GM21526 (cell line): Measurements from ENCODE around the gene SELENOH.
"Not testable (repeated sequence)": the region's sequence is repeated elsewhere in the genome, so short reads cannot be mapped to it uniquely, and the experiment has no call there.

Source experiments
- ATAC-seq: cut with Tn5 transposase; IDR thresholded peaks from one replicate; pipeline ENCODE4 v1.9.1; 2021; ENCODE audit warnings: moderate library complexity; ENCODE audit not compliant: unreplicated experiment, low FRiP score

Gene SELENOH, protein sequence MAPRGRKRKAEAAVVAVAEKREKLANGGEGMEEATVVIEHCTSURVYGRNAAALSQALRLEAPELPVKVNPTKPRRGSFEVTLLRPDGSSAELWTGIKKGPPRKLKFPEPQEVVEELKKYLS

DNA sequence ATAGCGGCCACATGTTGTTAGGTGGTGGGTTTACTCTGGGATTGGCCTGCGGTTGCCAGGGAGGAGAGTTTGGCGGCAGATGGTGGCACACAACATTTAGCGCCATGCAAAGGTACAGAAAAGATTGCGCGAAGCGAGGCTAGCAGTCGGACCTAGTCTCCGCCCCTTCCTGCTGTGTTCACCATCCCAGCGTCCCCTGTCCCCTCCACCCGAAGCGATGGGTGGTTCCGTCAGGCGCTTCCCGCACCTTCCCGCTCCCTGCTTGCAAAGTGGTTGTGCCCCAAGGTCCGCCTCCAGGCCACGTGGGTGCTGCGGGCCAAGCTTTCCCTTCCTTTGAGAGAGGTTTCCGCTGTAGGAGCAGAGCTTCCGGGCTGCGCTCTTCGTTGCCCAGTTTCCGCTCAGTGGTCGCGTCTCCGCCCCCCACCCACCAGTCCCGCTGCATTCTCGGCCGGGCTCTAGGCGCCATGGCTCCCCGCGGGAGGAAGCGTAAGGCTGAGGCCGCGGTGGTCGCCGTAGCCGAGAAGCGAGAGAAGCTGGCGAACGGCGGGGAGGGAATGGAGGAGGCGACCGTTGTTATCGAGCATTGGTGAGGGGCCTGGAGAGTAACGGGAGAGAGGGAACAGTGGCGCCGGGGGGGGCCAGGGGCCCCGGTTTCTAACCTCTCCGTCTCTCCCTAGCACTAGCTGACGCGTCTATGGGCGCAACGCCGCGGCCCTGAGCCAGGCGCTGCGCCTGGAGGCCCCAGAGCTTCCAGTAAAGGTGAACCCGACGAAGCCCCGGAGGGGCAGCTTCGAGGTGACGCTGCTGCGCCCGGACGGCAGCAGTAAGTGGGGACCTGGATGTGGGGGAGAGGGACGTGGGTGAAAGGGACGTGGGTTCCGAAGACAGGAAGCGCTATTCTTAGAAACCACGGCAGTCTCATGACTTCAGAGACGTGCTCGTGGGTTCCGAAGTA is at the start of gene SELENOH:
Gene SELENOH, plus strand, starts transcription at position 360 of the 955 bp plus-strand sequence. Its CDS starts 105 bp downstream, at position 465.
- peak; percentile 86 for ATAC-seq

DNA sequence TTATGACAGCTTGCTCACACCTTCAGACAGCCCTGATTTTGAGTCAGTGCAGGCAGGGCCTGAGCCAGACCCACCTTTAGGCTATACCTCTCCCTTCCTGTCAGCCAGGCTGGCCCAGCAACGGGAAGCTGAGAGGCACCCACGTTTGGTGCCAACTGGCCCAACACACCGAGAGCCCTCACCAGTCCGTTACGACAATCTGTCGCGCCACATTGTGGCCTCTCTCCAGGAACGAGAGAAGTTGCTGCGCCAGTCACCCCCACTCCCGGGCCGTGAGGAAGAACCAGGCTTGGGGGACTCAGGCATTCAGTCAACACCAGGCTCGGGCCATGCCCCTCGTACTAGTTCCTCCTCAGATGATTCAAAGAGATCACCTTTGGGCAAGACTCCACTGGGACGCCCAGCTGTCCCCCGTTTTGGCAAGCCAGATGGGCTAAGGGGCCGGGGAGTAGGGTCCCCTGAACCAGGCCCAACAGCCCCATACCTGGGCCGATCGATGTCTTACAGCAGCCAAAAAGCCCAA is 42.4 kb upstream of the SELENOH start:
- no peak for ATAC-seq

DNA sequence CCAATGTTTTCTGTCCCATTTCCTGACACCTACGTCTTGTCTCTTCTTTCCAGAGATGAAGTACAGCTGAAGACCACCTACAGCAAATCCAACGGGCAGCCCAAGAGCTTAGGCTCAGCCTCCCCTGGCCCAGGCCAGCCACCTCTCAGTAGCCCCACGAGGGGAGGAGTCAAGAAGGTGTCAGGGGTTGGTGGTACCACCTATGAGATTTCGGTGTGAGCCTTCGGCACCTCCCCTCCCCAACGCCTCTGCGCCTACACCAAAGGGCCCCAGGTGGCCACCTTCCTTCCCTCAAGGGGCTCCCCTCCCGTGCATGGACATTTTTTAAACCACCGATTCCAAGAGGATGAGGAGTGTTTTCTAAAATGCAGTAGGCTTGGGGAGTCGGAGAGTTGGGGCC is 41.5 kb upstream of the SELENOH start:
- no peak for ATAC-seq

DNA sequence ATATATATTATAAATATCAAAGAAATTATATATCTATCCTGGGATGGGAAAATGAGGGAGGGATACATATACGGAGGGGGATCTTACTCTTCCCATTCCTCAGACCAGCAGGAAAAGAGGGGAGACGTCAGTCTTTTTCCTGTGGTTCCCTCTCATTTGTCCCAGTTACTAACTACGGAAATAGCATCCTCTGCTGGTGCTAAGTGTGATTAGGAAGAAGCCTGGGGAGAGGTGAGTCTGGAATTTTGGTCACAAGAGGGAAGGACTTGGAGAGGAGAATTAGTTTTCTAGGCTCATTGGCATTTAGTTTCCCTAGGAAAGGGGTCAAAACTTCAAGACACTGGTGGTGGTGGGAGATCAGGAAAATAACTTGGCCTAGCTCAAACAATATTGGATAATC is 40.9 kb upstream of the SELENOH start:
- ATAC-seq = no peak

DNA sequence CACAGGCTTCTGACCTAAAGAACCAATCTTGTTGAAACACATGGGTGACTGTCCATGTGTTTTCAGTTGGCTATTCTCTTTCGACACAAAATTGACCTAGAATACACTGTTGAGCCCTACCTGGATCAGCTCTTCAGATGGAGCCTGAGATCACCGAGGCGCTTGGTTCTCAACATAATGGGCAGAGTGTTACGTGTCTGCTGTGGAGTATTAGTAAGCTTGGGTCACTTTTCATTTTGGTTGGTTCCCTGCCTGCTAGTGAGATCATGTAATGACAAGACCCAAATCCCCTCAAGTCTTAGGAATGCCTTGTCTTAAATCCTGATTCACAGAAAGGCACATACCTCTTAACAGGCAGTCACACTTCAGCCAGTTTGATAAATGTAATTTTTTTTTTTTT is 38.0 kb upstream of the SELENOH start:
- no peak for ATAC-seq

DNA sequence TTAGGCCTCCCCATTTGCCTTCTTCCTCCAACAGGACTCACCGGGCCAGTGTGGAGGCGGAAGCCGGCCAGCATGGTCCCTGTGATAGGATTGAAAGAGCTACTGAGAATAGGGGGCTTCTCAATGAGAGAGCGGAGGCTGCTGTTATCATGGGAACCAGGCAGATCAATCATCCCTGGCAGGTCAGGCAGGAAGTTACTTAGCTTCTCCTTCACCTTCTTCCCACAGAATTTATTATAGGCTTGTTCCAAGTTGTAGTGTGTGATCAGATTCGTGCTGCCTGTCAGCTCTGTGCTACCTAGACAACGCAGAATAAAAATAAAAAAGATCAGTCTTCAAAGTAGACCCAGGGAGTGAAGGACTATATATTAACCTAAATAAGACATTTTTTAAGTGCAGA is 36.4 kb upstream of the SELENOH start:
- no peak for ATAC-seq

DNA sequence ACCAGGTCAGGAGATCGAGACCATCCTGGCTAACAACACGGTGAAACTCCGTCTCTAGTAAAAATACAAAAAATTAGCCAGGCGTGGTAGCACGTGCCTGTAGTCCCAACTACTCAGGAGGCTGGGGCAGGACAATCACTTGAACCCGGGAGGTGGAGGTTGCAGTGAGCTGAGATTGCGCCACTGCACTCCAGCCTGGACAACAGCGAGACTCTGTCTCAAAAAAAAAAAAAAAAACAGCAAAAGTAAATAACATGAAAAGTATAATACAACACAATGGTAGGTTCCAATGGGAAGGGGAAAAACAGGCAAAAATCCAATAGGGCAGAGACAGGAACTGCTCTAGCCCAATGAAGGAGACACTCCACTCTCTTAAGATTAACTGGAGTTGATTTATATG is 35.9 kb upstream of the SELENOH start:
- ATAC-seq = not testable (repeated sequence)

DNA sequence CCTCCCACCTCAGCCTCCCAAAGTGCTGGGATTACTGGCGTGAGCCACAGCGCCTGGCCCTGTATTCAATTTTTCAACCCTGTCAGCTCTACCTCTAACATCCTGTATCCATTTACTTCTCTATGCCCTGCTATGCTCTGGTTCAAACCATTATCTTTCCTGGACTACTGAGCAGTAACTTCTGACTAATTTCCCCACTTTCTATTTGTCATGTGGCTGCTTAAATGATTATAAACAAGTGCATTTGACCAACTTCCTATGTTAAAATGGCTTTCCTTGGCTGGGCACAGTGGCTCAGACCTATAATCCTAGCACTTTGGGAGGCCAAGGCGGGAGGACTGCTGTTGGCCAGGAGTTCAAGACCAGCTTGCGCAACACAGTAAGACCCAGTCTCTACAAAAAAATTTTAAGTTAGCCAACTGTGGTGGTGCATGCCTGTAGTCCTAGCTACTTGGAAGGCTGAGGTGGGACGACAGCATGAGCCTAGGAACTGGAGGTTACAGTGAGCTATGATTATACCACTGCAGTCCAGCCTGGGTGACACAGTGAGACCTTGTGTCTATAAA is 31.4 kb upstream of the SELENOH start:
- no peak for ATAC-seq

DNA sequence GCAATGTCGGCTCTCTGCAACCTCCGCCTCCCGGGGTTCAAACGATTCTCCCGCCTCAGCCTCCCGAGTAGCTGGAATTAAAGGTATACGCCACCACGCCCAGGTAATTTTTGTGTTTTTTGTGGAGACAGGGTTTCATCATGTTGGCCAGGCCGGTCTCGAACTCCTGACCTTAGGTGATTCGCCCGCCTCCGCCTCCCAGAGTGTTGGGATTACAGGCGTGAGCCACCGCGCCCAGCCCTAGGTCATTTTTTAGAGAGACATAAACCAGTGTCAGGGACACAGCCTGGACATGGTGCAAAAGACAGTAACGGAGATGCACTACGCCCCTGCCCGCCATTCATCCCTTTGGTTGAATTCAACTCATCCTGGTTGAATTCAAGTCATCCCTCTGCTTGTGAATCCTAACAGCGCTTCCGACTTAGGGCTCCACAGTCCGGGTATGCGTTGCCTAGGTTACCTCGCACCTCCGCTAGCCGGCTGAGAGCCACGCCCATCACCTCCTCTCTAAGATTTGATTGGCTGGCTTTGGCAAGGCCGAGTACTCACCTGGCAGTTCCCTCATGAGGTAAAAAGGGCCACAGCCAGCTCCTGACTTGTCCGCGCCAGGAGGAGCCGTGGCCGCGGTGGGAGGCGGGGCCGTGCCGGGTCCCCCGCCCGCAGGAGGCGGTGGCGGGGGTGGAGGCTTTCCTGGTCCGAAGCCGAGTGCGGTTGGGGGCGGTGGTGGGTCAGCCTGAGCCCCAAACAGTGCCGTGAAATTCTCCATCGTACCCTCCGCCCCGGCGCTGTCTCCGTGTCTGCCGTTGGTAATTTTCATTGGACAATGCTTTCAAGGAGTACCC is 29.7 kb upstream of the SELENOH start, which contains the start of gene MED19:
Gene MED19, minus strand, starts transcription at position 802 of the 842 bp plus-strand sequence. Its CDS starts 36 bp downstream, at position 766.
- peak; percentile 47 for ATAC-seq

DNA sequence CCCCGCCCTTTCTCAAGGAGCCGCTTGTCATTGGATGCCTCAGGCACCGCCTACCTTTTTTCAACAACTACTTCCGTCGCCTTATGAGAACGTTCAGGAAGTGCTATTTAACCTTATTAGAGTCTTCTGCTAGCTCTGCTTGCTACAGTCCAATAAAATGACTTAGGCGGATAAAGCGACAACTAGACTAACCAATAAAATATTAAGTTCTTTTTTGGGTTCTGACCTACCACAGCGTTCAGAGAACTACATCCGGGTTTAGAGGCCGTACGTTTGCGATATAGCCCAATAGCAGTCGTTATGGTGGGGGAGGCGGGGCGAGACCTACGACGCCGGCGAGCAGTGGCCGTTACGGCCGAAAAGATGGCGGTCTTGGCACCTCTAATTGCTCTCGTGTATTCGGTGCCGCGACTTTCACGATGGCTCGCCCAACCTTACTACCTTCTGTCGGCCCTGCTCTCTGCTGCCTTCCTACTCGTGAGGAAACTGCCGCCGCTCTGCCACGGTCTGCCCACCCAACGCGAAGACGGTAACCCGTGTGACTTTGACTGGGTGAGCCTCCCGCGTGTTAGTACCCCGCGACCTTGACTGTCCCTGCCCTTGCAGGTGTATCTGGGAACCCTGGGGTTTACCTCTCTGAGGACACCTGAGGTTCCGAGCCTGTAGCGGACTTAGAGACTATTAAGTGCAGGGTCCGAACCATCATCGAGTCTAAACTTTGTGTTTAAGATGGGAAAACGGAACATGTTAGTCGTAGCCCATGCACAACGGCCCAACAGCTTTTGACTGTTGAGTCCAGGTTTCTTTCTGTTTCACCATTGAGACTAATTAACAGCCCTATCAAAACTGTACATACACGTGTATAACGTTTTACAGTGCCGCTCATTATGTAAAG is 28.8 kb upstream of the SELENOH start, which contains the start of gene TMX2:
Gene TMX2, plus strand, starts transcription at position 338 of the 895 bp plus-strand sequence. Its CDS starts 26 bp downstream, at position 364.
- peak; percentile 92 for ATAC-seq

DNA sequence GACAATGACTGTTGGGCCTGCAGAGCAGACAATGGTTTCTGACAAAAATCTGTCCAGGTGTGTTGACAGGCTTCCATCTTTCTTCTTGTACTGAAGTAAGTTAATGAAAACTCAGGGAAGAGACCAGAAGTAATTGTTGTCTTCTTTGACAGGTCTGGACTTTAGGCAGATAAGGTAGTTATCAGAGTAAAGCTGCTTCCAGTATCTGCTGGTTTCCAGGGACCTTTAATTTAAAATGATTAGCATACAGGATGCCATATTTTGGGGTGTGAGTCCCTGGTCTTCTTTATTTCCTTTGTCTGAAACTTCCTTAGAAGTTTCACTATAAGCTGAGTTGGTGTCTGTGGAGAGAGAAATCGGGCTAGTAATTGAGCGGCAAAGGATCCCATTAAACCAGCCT is 27.5 kb upstream of the SELENOH start:
- no peak for ATAC-seq

DNA sequence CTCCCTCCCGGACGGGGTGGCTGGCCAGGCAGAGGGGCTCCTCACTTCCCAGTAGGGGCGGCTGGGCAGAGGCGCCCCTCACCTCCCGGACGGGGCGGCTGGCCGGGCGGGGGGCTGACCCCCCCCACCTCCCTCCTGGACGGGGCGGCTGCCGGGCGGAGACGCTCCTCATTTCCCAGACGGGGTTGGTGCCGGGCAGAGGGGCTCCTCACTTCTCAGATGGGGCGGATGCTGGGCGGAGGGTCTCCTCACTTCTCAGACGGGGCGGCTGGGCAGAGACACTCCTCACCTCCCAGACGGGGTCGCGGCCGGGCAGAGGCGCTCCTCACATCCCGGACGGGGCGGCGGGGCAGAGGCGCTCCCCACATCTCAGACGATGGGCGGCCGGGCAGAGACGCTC is 24.6 kb upstream of the SELENOH start:
- not testable (repeated sequence) for ATAC-seq

DNA sequence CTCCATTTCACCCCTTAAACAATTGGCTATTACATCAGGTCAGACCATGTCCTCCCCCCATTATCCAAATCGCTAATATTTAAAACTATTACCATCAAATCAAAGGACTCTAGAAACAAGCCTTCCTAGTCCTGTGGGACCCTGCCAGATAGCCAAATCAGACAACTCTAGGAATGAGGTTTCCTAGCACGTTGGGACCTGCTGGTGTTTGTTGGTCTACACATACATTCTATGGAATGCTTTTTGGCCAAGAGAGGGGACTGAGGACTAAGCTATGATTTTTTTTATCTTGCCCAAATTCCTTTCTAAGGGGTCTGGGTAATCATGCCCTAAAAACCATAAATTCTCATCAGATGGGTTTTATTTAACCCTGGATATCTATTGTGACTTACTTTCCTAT is 14.1 kb upstream of the SELENOH start:
- ATAC-seq = no peak

DNA sequence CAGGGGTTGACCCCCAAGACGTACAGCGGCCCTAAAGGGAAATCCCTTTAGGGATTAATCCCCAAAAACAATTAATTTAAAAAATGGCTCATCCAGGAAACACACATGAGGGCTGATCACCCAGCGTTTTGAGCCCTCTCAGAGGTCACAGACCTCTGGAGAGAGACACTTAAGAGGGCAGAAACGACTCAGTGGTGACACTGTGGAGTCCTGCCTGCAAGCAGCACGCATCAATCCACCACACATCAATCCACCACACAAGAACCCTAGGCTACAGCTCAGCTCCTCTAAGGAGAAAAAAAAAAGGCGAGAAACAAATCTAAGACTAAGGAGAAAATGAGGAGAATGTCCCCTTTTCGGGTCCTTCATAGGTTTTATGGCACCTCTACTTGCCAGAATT is 12.5 kb upstream of the SELENOH start:
- ATAC-seq = no peak

DNA sequence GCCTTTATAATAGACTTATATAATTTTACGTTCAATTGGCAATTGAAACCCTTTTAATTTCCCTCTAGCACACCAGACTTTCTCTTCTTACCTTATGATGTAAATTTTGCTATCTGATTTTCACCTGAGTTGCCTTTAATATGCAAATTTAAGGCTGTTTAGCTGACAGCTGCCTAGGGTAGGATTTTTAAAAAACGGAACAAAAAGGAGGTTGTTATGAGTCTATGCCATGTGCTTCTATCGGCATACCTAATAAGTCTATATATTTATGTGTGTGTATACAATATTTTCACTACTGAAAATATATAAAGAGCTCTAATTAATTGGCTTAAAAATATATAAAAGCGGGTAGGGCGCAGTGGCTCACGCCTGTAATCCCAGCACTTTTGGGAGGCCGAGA is 11.8 kb upstream of the SELENOH start:
- ATAC-seq = no peak

DNA sequence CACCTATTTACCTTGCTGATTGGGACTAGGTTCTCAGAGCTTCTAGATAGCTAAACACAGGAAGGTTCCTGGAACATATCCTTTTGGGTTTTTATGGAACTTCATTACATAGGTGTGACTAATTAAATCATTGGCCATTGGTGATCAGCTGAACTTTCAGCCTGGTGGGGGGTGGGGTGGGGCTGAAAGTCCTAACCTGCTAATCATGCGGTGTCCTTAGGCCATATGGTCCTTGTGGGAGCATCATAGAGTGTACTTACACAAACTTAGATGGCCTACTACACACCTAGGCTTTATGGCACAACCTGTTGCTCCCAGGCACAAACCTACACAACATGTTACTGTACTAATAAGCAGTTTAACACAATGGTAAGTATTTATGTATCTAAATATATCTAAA is 8.6 kb upstream of the SELENOH start:
- no peak for ATAC-seq

DNA sequence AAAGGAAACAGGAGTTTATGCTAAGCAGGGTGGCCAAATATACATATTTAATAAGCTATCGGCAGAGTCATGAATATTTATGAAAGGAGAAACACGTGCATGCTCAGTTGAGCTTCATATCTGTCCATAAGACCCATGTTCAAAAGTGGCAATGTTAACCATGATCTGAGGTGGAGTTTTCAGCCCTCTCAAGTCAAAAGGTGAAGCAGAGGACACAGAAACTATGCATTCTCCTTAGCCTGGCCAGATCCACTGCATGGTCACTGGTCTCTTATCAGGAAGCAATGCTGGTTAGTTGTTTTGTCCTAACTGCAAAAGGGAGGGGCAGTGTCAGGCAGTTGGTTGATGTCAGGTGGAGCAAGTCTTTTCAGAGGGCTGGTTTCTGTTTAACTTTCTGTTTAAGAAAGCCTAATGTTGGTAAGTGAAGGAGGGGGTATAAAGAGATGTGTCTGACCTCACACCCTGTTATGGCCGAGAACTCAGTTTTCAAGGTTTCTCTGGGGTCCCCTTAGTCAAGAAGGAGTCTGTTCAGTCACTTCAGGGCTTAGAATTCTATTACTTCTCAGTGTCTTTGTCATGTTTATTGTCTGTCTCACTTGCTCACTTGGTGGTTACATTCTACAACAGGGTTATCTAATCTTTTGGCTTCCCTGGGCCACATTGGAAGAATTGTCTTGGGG is 5.5 kb upstream of the SELENOH start:
- ATAC-seq = no peak

DNA sequence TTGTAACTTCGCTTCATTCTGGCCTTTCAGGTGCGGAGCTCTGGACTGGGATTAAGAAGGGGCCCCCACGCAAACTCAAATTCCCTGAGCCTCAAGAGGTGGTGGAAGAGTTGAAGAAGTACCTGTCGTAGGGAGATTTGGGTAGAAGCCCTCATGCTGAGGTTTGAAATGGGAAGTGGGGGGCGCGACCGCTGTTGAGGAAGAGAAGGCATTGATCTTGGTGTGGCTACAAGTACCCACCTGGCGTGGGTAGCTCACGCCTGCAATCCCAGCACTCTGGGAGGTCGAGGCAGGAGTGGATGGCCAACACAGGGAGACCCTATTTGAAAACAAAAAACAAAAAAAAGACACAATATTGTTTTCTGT is 779 bp downstream of the SELENOH start:
- no peak for ATAC-seq

DNA sequence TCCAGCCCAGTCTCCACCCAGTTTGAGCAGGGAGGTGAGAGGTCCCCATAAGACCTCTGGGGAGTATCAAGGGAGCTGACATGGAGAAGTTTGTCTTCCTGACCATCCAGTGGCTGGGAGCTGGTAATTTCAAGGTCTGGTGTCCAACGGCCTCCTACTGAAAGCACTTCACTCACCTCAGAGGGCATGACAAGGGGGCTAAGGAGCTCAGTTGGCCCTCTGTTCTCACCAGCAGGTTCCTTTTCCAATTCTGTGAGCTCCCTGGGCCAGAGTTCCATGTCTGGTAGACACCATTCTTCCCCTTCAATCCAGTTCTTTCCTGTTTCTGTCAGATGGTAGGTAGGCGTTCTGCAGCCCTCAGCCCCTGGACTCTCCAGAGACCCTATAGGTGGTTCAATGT is 3.1 kb downstream of the SELENOH start:
- no peak for ATAC-seq
